ENCODE measurements around the gene UTS2B.

The UTS2B gene

GRCh38 chr3:191321019-191321767 is 9.1 kb downstream of the UTS2B start:
- no peak overlapping the region for H3K4me3 ChIP-seq (ENCODE audit: low read length, poor library complexity, severe bottlenecking)
- H3K36me3 ChIP-seq (ENCODE audit: insufficient read depth, low read length): no peaks in the 10 kb centered on the region
- no peak for TF ChIP-seq EZH2phosphoT487 (IDR thresholded peaks at IDR 0.05; ENCODE audit: borderline replicate concordance)
- TF ChIP-seq, protein P1, sequence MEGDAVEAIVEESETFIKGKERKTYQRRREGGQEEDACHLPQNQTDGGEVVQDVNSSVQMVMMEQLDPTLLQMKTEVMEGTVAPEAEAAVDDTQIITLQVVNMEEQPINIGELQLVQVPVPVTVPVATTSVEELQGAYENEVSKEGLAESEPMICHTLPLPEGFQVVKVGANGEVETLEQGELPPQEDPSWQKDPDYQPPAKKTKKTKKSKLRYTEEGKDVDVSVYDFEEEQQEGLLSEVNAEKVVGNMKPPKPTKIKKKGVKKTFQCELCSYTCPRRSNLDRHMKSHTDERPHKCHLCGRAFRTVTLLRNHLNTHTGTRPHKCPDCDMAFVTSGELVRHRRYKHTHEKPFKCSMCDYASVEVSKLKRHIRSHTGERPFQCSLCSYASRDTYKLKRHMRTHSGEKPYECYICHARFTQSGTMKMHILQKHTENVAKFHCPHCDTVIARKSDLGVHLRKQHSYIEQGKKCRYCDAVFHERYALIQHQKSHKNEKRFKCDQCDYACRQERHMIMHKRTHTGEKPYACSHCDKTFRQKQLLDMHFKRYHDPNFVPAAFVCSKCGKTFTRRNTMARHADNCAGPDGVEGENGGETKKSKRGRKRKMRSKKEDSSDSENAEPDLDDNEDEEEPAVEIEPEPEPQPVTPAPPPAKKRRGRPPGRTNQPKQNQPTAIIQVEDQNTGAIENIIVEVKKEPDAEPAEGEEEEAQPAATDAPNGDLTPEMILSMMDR (conservative IDR thresholded peaks at IDR 0.05; ENCODE audit: low read length): no peak
- H3F3A ChIP-seq (ENCODE audit: low read depth): no peaks in the 10 kb centered on the region
- H3K9me2 ChIP-seq (replicated peaks; ENCODE audit: low read depth, low read length): no peaks in the 10 kb centered on the region
- no peak overlapping the region for H3K9ac ChIP-seq (ENCODE audit: low read depth, low read length, poor library complexity, severe bottlenecking)
- no peaks in the 10 kb centered on the region for H3K9me3 ChIP-seq (ENCODE audit: insufficient read depth, low read depth, low read length)
- no peaks in the 10 kb centered on the region for H3K27me3 ChIP-seq (ENCODE audit: insufficient read depth, low read length, poor library complexity, severe bottlenecking)
- H3K4me2 ChIP-seq (ENCODE audit: low read depth, low read length, poor library complexity, severe bottlenecking): no peak overlapping the region
- no peaks in the 10 kb centered on the region for H3K4me1 ChIP-seq (ENCODE audit: insufficient read depth, low read length, poor library complexity, severe bottlenecking)
- no peak overlapping the region for H2AFZ ChIP-seq (ENCODE audit: low read length)
- no peaks in the 10 kb centered on the region for H3K79me2 ChIP-seq (ENCODE audit: insufficient read depth, low read length)
- H4K20me1 ChIP-seq (ENCODE audit: insufficient read depth, low read length, poor library complexity, severe bottlenecking): no peaks in the 10 kb centered on the region

GRCh38 chr3:191320316-191320715 is 10.0 kb downstream of the UTS2B start:
- H4K20me1 ChIP-seq (ENCODE audit: insufficient read depth, low read length, poor library complexity, severe bottlenecking): no peaks in the 10 kb centered on the region
- no peak overlapping the region for H3K4me2 ChIP-seq (ENCODE audit: low read depth, low read length, poor library complexity, severe bottlenecking)
- no peaks in the 10 kb centered on the region for H3K9me2 ChIP-seq (replicated peaks; ENCODE audit: low read depth, low read length)
- no peaks in the 10 kb centered on the region for H3F3A ChIP-seq (ENCODE audit: low read depth)
- H3K9me3 ChIP-seq (ENCODE audit: insufficient read depth, low read depth, low read length): no peaks in the 10 kb centered on the region
- no peak overlapping the region for H3K4me3 ChIP-seq (ENCODE audit: low read length, poor library complexity, severe bottlenecking)
- TF ChIP-seq, protein P1 (conservative IDR thresholded peaks at IDR 0.05; ENCODE audit: low read length): no peak
- no peak for TF ChIP-seq EZH2phosphoT487 (IDR thresholded peaks at IDR 0.05; ENCODE audit: borderline replicate concordance)
- H2AFZ ChIP-seq (ENCODE audit: low read length): no peak overlapping the region
- H3K27me3 ChIP-seq (ENCODE audit: insufficient read depth, low read length, poor library complexity, severe bottlenecking): no peaks in the 10 kb centered on the region
- H3K4me1 ChIP-seq (ENCODE audit: insufficient read depth, low read length, poor library complexity, severe bottlenecking): no peaks in the 10 kb centered on the region
- no peak overlapping the region for H3K9ac ChIP-seq (ENCODE audit: low read depth, low read length, poor library complexity, severe bottlenecking)
- H3K79me2 ChIP-seq (ENCODE audit: insufficient read depth, low read length): no peaks in the 10 kb centered on the region
- H3K36me3 ChIP-seq (ENCODE audit: insufficient read depth, low read length): no peaks in the 10 kb centered on the region

DNA sequence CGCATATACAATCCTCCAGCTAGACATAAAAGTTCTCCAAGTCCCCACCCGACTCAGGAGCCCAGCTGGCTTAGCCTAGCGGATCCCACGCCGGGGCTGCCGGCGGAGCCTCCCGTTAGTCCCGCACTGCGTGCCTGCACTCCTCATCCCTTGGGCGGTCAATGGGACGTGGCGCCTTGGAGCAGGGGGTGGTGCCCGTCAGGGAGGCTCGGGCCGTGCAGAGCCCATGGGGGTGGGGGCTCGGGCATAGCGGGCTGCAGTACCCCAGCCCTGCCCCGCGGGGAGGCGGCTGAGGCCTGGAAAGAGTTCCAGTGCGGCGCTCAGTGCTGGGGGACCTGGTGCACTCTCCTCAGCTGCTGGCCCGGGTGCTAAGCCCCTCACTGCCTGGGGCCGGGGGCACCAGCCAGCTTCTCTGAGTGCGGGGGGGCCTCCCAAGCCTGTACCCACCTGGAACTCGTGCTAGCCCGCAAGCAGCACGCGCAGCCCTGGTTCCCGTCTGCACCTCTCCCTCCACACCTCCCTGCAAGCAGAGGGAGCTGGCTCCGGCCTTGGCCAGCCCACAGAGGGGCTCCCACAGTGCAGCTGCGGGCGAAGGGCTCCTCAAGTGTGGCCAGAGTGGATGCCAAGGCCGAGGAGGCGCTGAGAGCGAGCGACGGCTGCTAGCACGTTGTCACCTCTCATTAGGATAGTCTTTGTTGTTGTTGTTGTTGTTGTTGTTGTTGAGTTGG is 13.3 kb downstream of the UTS2B start:
- Histone ChIP-seq H3K4me2 (ENCODE audit: low read depth, low read length, poor library complexity, severe bottlenecking) (no peak overlapping the region), H3K27me3 (ENCODE audit: insufficient read depth, low read length, poor library complexity, severe bottlenecking) (no peaks in the 10 kb centered on the region), H3F3A (ENCODE audit: low read depth) (no peaks in the 10 kb centered on the region), H3K79me2 (ENCODE audit: insufficient read depth, low read length) (no peaks in the 10 kb centered on the region), H3K9me2 (replicated peaks; ENCODE audit: low read depth, low read length) (no peaks in the 10 kb centered on the region), H3K4me1 (ENCODE audit: insufficient read depth, low read length, poor library complexity, severe bottlenecking) (no peaks in the 10 kb centered on the region), H3K9me3 (ENCODE audit: insufficient read depth, low read depth, low read length) (no peaks in the 10 kb centered on the region), H3K36me3 (ENCODE audit: insufficient read depth, low read length) (no peaks in the 10 kb centered on the region), H3K4me3 (ENCODE audit: low read length, poor library complexity, severe bottlenecking) (no peak overlapping the region), H4K20me1 (ENCODE audit: insufficient read depth, low read length, poor library complexity, severe bottlenecking) (no peaks in the 10 kb centered on the region), H2AFZ (ENCODE audit: low read length) (no peak overlapping the region), H3K9ac (ENCODE audit: low read depth, low read length, poor library complexity, severe bottlenecking) (no peak overlapping the region)
- no peak for TF ChIP-seq EZH2phosphoT487 (IDR thresholded peaks at IDR 0.05; ENCODE audit: borderline replicate concordance)
- TF ChIP-seq, protein P1 (conservative IDR thresholded peaks at IDR 0.05; ENCODE audit: low read length): no peak

Measured in Loucy (cell line).